ENCODE results near the gene FBXL20. TPM values are rescaled to one million over a fixed set of nuclear protein-coding genes. Genes with fewer than 3 reads are reported as not detected.

Gene FBXL20
- total and polyA plus RNA-seq, 4 donors = 1.6 to 8.4 (median 5.2) TPM

- TF ChIP-seq, protein P1, sequence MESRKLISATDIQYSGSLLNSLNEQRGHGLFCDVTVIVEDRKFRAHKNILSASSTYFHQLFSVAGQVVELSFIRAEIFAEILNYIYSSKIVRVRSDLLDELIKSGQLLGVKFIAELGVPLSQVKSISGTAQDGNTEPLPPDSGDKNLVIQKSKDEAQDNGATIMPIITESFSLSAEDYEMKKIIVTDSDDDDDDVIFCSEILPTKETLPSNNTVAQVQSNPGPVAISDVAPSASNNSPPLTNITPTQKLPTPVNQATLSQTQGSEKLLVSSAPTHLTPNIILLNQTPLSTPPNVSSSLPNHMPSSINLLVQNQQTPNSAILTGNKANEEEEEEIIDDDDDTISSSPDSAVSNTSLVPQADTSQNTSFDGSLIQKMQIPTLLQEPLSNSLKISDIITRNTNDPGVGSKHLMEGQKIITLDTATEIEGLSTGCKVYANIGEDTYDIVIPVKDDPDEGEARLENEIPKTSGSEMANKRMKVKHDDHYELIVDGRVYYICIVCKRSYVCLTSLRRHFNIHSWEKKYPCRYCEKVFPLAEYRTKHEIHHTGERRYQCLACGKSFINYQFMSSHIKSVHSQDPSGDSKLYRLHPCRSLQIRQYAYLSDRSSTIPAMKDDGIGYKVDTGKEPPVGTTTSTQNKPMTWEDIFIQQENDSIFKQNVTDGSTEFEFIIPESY (IDR thresholded peaks at IDR 0.05) = no peak
- TF ChIP-seq RAD21 (IDR thresholded peaks at IDR 0.05) (no peak), ATF3 (IDR thresholded peaks at IDR 0.05) (no peak), GABPA (IDR thresholded peaks at IDR 0.05 in 1 of 2, conservative IDR thresholded peaks at IDR 0.05 in 1 of 2) (no peak), HNF4G (IDR thresholded peaks at IDR 0.05) (no peak), SP1 (IDR thresholded peaks at IDR 0.05) (no peak), NR2F2 (IDR thresholded peaks at IDR 0.05) (no peak), MAX (IDR thresholded peaks at IDR 0.05) (no peak), HNF4A (conservative IDR thresholded peaks at IDR 0.05) (no peak)
Observed at GRCh38 chr17:39261286-39261685, 140.1 kb downstream of the FBXL20 start (continued).

GRCh38 chr17:39252788-39253460 lies 148.5 kb downstream of the FBXL20 start:
- Histone ChIP-seq H3K9ac (ENCODE audit: low read depth in 1 of 2, low read length in 2 of 2) (no peak overlapping the region), H3K4me1 (ENCODE audit: control insufficient read depth in 4 of 4, insufficient read depth in 4 of 4, low read length in 3 of 4) (peaks cover 2 to 27% (median 12%) of the 10 kb centered on the region in 4 donors), H3K27ac (ENCODE audit: low read depth in 1 of 2, low read length in 2 of 2) (no peak overlapping the region), H3K36me3 (ENCODE audit: control insufficient read depth in 4 of 4, insufficient read depth in 3 of 4, low read depth in 1 of 4, low read length in 3 of 4) (peaks cover 1 to 8% (median 4%) of the 10 kb centered on the region in 4 donors), H3K4me3 (ENCODE audit: low read depth in 1 of 3, low read length in 3 of 3) (no peak overlapping the region), H3K27me3 (ENCODE audit: control insufficient read depth in 4 of 4, insufficient read depth in 4 of 4, low read length in 3 of 4) (no peaks in the 10 kb centered on the region), H3K9me3 (ENCODE audit: control insufficient read depth in 4 of 4, low read length in 3 of 4) (no peaks in the 10 kb centered on the region)
- no peak for TF ChIP-seq FOXA1 (IDR thresholded peaks at IDR 0.05)
- no peak for TF ChIP-seq HNF4A (conservative IDR thresholded peaks at IDR 0.05)
- no peak for TF ChIP-seq JUND (IDR thresholded peaks at IDR 0.05)
- no peak for TF ChIP-seq NR2F2 (IDR thresholded peaks at IDR 0.05)
- TF ChIP-seq, protein P1 (IDR thresholded peaks at IDR 0.05) = no peak
- TF ChIP-seq FOXA2 (IDR thresholded peaks at IDR 0.05) = no peak
- TF ChIP-seq RAD21 (IDR thresholded peaks at IDR 0.05) = no peak
- no peak for TF ChIP-seq EGR1 (IDR thresholded peaks at IDR 0.05; ENCODE audit: low read depth in 2 of 2)
- no peak for TF ChIP-seq REST (IDR thresholded peaks at IDR 0.05)
- TF ChIP-seq ATF3 (IDR thresholded peaks at IDR 0.05) = no peak
- no peak for TF ChIP-seq TAF1 (conservative IDR thresholded peaks at IDR 0.05)
- no peak for TF ChIP-seq GABPA (IDR thresholded peaks at IDR 0.05 in 1 of 2, conservative IDR thresholded peaks at IDR 0.05 in 1 of 2)
- TF ChIP-seq SP1 (IDR thresholded peaks at IDR 0.05) = no peak
- no peak for TF ChIP-seq HNF4G (IDR thresholded peaks at IDR 0.05)
- DNase-seq (ENCODE audit: low spot score) = no peak
- WGBS = 91% methylated on average over 7 of the region's 7 CpGs

Measured in liver (tissue), 9 donors.